Activated CD8-positive, alpha-beta memory T cell treated with anti-CD3 and anti-CD28 coated beads for 36 hours (primary cell): ENCODE data around the gene PTPRA. TPM values are rescaled to one million over a fixed set of nuclear protein-coding genes. Genes with fewer than 3 reads are reported as not detected.
"Not testable (repeated sequence)": the region's sequence is repeated elsewhere in the genome, so short reads cannot be mapped to it uniquely, and the experiment has no call there.

Experiments
- CTCF ChIA-PET: fragments of 350-600 bp; sonication (Branson Sonifier 250); formaldehyde crosslinking; loops from one replicate; lab custom pipeline; 2021; ENCODE audit warnings: antibody characterized with exemption; lab: Charles Lee
- POLR2A ChIA-PET: fragments of 350-600 bp; sonication (Branson Sonifier 250); formaldehyde crosslinking; loops from one replicate; lab custom pipeline; 2021; ENCODE audit warnings: antibody characterized with exemption; lab: Charles Lee
- total RNA-seq, 2 experiments: library from RNA; stranded (reverse); gene quantifications; one replicate each; pipeline ENCODE4 v1.2.3, GENCODE V29; 2021

The PTPRA gene
- total RNA-seq, 2 experiments from 2014 or later: 47.7 to 48.4 TPM

DNA sequence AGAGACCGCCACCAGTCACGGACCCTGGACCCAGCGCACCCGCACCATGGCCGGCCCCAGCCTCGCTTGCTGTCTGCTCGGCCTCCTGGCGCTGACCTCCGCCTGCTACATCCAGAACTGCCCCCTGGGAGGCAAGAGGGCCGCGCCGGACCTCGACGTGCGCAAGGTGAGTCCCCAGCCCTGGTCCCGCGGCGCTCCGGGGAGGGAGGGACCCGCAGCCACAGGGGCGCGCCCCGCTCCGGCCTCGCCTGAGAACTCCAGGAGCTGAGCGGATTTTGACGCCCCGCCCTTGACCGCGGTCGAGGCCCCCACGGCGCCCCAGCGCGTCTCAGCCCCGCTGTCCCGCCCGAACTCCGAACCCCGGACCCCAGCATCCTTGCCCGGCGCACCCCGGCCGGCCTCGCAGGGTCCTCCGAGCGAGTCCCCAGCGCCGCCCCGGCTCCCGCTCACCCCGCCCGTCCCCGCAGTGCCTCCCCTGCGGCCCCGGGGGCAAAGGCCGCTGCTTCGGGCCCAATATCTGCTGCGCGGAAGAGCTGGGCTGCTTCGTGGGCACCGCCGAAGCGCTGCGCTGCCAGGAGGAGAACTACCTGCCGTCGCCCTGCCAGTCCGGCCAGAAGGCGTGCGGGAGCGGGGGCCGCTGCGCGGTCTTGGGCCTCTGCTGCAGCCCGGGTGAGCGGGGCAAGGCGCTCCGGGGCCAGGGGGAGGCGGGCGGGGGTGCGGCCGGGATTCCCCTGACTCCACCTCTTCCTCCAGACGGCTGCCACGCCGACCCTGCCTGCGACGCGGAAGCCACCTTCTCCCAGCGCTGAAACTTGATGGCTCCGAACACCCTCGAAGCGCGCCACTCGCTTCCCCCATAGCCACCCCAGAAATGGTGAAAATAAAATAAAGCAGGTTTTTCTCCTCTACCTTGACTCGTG, 198.6 kb downstream of the PTPRA start, which contains the start of gene OXT:
Gene OXT (plus strand): TSS at position 11 of the 920 bp plus-strand sequence. CDS start 36 bp downstream, at position 47.
- CTCF ChIA-PET: interaction anchor here (1.5 kb wide), 1 partner anchor 21 kb away, joined by 4 read pairs; no protein-coding TSS in a partner anchor
- POLR2A ChIA-PET: no interaction called here

GRCh38 chr20:3072530-3073250, 199.4 kb downstream of the PTPRA start:
- CTCF ChIA-PET: interaction anchor here (1.5 kb wide), 1 partner anchor 20 kb away, joined by 4 read pairs; no protein-coding TSS in a partner anchor
- POLR2A ChIA-PET: no interaction called here

GRCh38 chr20:3073251-3073643, 200.0 kb downstream of the PTPRA start:
- POLR2A ChIA-PET: not testable (repeated sequence)

GRCh38 chr20:3074812-3075211, 201.5 kb downstream of the PTPRA start:
- ChIA-PET POLR2A (no interaction called here), CTCF (no interaction called here)

More at GRCh38 chr20:3073251-3073643, 200.0 kb downstream of the PTPRA start:
- CTCF ChIA-PET: not testable (repeated sequence)

- CTCF ChIA-PET, POLR2A ChIA-PET: not testable (repeated sequence)
Measured at GRCh38 chr20:3075315-3075714, 202.0 kb downstream of the PTPRA start.

DNA sequence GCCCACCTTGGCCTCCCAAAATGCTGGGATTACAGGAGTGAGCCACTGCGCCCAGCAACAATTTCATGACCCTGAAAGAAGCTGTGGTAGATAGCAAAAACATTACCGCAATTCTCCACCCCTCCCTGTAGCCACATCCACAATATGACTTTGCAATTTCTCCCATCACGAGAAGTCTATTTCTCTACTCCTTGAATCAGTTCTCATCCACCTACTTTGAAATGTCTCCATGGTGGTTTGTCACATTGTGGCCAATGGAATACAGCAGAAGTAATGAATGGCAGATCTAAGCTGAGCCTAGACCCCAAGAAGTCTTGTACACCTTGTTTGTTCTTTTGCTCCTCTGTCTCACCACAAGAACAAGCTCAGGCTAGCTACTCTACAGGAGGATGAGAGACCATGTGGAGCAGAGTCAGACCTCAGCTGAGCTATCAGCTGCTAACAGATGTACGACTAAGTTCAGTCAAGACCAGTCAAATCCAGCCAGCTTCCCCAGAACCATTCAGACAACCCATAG, 204.4 kb downstream of the PTPRA start:
- CTCF ChIA-PET: interaction anchor here (0.7 kb wide), 1 partner anchor 73 kb away, joined by 6 read pairs; no protein-coding TSS in a partner anchor
- POLR2A ChIA-PET: no interaction called here

DNA sequence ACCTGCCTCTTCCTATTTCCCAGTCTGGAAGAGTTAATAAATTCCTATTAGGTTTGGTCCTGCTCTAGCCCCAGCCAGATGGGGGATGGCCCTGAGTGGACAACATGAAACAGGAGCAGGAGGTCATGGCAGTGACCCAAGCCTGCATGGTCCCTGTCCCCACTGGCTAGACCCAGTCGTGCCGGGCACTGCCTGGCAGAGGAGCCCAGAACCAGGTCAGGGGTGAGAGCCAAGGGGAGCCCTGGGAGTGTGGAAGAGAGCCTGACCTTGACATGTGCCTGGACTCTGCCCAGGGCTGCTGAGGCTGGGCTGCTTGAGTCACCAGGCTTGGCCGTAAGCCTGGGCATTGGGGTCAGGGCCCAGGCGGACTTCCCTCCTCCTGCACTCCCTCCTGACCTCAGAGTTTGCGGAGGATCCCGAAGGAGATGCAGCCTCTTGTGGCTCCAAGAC, 207.7 kb downstream of the PTPRA start:
- POLR2A ChIA-PET: no interaction called here
- CTCF ChIA-PET: no interaction called here

- ChIA-PET CTCF (interaction anchor here (0.6 kb wide), 1 partner anchor 27 kb away, joined by 3 read pairs; no protein-coding TSS in a partner anchor), POLR2A (no interaction called here)
Measured at GRCh38 chr20:3081641-3082040, 208.4 kb downstream of the PTPRA start.

GRCh38 chr20:3082306-3082951, 209.1 kb downstream of the PTPRA start:
- CTCF ChIA-PET: interaction anchor here (1.7 kb wide), 1 partner anchor 10 kb away, joined by 5 read pairs; no protein-coding TSS in a partner anchor
- POLR2A ChIA-PET: no interaction called here

DNA sequence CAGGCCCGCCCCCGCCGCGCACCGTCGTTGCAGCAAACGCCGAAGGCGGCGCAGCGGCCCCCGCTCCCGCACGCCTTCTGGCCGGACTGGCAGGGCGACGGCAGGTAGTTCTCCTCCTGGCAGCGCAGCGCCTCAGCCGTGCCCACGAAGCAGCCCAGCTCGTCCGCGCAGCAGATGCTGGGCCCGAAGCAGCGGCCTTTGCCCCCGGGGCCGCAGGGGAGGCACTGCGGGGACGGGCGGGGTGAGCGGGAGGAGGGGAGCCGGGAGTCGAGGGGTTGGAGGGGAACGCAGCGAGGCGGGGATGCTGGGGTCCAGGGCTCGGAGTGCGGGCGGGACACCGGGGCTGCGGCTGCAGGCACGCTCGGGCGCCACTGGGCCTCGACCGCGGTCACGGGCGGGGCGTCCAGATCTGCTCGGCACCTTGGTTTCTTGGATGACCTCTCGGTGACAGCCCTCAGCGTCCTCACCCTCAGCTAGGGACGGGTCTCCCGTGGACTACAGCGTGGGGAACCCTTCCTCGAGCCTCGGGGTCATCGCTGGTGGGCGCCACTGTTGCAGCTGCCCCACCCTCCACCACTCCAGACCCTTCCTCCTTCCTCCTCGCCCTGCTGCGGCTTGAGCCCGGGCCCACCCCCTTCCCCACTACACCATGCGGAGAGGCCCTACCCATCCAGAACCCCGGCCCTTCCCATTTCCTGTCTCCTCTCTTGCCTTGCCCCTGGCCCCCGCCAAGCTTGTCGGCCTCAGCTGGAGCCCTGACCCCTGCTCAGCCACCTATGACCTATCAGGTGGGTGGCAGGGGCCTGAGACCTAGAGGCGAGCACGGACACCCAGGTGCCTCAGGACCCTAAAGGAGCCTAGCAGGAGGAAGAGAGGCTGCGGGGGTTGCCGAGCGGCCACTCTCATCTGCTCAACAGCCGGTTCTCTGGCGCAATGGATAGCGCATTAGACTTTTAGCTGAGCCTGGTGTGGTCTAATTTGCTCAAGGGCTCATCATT, 210.0 kb downstream of the PTPRA start:
- ChIA-PET CTCF (interaction anchor here (1.7 kb wide), 1 partner anchor 10 kb away, joined by 5 read pairs; no protein-coding TSS in a partner anchor), POLR2A (no interaction called here)

GRCh38 chr20:3084283-3084985, 211.2 kb downstream of the PTPRA start, which contains the start of gene AVP:
Gene AVP (minus strand): TSS chr20:3084724. CDS start chr20:3084674, 50 bp downstream.
- ChIA-PET CTCF (interaction anchor here (1.7 kb wide), 1 partner anchor 8 kb away, joined by 5 read pairs; no protein-coding TSS in a partner anchor), POLR2A (no interaction called here)

DNA sequence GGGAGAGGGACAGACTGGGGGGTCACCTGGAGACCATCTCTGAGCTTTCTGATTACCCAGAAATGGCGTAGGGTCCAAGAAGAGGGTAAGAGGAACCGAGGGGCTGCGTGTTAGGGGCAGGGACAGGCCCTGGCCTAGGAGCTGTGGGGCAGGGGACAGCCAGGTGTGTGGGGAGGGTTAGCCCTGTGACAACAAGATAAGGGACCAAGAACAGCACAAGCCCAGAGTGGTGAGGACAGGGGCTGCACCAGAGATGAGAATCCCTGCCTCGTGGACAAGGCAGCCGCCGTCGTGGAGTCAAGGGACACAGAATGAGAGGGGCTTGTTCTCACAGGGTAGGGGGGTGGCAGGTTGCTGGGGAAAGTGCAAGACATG, 211.7 kb downstream of the PTPRA start:
- CTCF ChIA-PET: no interaction called here
- POLR2A ChIA-PET: no interaction called here

DNA sequence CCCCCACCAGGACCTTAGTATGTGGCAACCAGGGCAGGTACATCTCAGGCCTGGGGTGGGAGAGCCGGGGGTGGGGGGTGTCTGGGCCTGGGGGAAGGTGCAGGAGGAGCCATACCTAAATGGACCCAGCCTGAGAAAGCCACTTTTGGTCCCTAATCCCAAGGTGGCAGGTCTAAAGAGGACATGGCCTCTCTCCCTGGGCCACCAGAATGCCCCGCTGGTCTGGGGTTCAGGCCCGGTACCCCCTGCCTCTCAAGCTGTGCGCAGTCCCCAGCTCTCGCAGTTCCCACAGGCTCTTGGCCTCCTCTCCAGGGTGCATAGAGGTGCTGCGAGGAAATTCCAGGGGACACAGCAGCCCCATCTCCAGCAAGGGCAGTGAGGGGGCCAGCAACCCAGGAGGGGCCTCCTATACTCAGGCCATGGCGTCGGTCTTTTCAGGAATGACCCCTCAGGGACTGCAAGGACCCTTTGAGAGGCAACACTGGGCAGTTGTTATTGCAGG, 212.3 kb downstream of the PTPRA start:
- POLR2A ChIA-PET: no interaction called here

GRCh38 chr20:3088031-3088430, 214.8 kb downstream of the PTPRA start:
- POLR2A ChIA-PET: no interaction called here
- CTCF ChIA-PET: no interaction called here

More for the DNA sequence above, 212.3 kb downstream of the PTPRA start:
- CTCF ChIA-PET: no interaction called here
